COLO668 (cell line): ENCODE measurements around the gene AK4.
A peak's percentile ranks its signal among the peaks of the same experiment; 100 is the strongest.
"Not testable (repeated sequence)": the region's sequence is repeated elsewhere in the genome, so short reads cannot be mapped to it uniquely, and the experiment has no call there.

Experiments used
- DNase-seq: peaks from one replicate; lab custom pipeline; 2025; ENCODE audit not compliant: unreplicated experiment; lab: John Stamatoyannopoulos, UW

AK4 gene

DNA sequence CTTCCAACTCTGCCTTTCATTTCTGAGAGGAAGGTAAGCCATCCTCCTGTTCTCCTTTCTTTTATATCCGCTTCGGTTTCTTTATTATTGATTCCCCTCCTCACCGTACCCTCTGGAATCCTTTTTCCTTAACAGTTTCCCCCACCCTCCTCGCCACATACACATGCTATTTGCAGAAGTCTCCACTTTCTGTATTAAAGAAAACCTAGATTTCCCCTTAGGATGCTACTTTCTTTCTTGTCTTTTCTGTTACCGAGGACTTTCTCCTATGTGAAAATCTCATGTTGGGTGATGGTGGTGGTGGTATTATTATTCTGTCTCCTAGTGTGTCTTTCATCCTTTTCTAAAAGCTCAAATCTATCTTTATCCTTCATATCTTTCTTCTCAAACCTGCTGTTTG, 62.3 kb downstream of the AK4 start:
- DNase-seq: no peak

DNA sequence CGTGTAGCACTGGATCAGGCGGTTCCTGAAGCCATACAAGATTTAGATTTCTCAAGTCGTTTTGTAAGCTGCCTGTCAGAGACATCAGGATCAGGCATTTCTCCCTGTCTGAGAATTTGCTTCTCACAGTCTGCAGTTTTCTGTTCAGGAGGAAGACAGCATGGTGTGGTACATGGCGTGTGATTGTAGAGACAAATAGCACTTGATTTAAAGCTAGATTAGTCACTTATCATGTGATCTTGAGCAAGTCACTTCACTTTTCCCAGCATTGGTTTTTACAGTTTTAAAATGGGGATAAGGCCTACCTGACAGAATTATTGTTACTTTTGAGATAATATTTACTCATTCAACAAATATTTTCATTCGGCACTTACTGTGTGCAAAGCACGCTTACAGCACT, 63.3 kb downstream of the AK4 start:
- no peak for DNase-seq

DNA sequence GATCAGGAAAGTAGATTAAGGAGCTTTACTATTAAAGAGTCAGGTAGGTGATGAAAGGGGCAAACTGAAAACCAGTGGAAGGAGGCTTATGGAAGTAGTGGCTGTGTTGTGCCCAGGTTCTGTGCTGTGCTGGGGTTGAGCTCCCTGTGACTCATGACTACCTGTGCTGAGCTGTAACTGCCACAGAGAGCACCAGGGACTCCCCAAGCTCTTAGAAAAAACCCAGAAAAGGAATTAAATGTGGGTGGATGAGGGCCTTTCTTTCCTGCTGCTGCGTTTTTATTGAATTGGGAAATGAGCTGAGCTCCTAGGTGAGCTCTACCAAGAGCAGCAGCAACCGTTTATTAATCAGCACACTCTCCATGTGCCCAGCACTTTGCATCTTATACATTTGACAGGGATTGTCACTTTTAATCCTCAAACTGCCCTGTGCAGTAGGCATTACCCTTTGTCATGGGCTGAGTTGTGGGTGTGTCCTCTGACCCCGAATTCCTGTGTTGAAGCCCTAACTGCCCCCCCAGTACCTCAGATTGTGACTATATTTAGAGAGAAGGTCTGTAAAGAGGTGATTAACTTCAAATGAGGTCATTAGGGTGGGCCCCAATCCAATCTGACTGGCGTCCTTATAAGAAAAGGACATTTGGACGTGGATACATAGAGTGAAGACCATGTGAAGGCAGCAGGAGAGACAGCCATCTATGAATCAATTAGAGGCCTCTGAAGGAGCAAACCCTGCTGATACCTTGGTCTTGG, 65.4 kb downstream of the AK4 start:
- DNase-seq: no peak

DNA sequence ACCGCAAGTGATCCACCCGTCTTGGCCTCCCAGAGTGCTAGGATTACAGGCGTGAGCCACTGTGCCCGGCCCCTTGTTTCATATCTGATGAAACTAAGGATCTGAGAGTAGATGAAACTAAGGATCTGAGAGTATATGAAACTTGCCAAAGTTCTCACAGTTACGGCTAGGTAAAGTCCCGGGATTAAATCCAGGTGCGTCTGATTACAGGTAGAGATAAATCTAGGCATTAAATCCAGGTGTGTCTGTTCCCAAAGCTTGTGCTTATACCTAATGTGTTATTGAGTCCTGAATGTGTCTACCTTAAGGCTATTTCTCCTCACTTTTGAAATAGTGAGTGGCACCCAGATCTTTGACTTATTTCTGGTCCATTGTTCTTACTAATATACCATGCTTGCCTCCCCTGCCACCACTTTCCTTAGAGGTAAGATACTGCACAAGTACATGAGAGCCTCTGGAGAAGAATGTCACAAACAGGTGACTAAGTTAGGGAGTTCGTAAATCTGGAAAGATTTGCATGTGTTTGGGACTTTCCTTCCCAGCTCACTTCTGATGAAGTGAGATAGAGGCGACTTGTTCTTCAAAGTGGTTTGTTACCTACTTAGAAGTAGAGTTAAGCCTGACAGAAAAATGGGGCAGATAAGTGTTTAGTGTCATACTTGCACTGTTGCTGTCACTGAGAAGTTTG, 66.5 kb downstream of the AK4 start:
- DNase-seq: no peak

DNA sequence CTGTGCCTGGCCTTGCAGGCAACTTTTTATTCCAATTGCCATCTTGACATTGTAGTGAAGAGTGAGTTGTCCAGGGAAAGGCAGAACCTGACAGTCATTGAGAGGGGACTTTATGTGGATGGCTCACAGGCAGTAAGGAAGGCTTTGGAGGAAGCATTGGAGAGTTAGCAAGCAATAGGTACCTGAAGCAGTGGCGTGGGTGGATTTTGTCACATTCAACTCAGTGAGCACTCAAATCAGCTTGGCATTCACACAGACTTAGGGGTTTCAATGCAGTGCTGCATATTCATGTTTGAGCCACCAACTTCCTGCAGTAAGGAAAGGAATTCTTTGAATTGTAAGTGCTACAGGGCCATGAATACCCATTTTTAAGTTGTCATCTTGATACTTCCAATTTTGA, 69.0 kb downstream of the AK4 start:
- DNase-seq: no peak

DNA sequence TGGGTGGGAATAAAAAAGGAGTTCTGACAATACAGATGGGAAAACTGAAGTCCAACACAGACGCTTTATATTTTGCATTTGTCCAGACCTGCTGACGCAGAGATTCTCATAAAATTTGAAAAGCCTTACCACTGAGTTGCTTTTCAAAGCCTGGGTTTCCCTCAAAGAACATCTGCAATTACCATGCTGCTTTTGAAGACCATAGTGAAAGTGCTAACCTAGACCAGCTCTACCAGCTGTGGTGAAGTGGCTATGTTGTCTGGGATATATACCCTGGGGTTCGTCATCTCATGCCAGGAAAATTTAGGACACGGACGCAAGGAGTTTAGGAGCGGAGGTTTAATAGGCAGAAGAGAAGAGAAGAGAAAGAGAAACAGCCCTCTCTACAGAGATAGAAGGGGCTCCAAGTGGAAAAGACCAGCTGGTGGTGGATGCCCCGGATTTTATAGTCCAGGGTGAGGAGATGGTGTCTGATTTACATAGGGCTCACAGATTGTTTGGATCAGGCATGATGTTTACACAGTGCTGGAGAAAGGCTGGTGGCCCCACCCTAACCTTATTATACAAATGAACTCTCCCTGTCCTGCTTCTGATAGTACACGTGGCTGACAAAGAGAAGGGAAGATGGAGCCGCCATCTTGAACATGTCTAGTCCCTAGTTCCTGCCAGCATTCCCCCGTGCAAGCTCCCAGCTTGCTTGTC, 73.8 kb downstream of the AK4 start:
- peak; percentile 68 for DNase-seq

DNA sequence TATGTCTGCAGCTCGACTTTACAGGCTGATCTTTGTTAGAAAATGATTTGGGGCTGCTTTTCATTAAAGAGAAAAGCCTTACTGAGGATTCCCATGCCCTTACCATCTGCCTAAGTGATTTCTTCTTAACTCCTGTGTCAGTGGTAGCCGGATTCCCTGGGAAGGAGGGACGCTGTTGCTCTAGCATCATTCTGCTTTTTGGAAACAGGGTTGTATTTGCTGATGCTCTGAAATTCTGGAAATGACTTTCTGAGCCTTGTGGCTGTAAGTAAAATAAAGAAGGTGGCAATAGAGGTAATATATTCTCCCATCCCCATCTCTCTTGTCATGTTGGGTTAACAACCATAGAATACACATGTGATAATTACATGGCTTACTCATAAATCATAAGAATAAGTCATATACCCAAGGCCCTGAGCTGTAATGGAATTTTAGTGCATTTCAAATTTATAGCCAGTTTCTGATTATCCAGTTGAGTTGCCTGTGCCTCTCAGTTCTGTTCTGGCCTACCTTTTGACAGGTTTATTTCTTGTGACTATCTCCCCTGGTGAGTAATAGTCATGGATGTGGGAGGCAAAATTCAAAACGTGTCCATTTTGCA, 74.4 kb downstream of the AK4 start:
- no peak for DNase-seq

DNA sequence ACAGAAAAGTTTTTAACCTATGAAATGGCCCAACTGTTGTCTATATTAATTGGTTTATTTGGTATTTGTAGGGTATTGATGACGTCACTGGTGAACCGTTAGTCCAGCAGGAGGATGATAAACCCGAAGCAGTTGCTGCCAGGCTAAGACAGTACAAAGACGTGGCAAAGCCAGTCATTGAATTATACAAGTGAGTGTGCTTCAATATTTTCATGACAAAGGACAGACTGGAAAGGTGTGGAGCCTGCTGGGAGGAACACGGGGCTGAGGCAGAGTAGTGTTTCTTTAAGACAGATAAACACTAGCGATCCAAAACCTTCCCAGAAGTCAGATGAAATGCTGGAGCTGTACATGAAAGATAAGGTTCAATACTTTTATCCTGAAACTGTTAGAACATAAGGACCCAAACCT, 76.7 kb downstream of the AK4 start:
- DNase-seq: no peak

DNA sequence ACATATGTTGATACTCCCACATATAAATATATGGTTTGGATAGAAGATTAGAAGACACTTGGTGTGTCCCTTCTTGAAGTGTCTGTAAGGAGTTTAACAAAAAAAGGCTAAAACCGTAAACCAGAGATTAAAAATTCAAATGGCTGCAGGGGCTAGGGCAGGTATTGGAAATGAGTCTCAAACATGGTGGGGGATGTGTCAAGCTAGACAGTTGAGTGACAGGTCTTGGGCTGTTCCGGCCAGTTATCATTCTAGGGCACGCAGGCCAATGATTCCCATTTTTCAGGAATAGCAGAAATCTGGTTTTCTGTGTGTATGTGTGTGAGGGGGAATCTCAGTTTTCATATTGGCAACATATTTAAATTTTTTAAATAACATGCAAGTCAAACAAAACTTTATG, 77.2 kb downstream of the AK4 start:
- no peak for DNase-seq

DNA sequence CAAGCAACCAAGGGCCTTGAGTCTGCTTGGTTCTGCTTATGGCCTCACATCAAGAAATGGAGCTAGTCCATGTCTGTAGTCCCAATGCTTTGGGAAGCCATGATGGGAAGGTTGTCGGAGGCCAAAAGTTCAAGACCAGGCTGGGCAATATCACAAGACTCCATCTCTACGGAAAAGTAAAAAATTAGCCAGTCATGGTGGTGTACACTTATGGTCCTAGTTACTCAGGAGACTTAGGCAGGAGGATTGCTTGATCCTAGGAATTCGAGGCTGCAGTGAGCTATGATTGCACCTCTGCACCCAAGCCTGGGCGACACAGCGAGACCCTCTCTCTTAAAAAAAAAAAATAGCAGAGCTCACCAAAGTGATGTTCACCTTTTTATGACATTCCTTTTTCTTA, 81.2 kb downstream of the AK4 start:
- no peak for DNase-seq

DNA sequence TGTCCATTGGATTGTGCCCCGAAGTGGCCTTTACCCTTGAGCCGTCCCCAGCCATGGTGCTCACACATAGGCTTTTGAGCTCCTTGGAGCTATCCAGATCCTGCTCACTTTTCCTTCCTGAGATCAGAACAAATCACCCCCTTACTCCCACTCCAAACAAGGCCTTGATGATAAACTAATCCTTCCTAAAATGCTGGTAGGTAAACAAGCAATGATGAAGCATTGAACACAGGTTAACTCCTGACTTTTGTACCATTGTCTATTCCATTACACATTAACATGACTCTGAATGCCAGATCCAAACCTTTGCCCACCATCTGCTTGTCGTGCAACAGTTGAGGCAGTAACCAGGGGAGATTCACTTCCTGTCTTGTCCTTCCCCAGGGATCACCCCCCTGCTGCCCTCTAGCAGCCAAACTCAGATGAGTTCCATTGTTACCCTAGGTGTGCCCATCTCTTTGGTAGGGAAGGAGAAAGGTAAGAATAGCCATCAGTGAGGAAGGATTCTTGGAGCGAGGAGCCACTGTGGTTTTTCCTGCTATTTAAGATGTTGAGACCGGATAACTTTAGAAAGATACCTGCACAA, 81.8 kb downstream of the AK4 start:
- peak; percentile 86 for DNase-seq

DNA sequence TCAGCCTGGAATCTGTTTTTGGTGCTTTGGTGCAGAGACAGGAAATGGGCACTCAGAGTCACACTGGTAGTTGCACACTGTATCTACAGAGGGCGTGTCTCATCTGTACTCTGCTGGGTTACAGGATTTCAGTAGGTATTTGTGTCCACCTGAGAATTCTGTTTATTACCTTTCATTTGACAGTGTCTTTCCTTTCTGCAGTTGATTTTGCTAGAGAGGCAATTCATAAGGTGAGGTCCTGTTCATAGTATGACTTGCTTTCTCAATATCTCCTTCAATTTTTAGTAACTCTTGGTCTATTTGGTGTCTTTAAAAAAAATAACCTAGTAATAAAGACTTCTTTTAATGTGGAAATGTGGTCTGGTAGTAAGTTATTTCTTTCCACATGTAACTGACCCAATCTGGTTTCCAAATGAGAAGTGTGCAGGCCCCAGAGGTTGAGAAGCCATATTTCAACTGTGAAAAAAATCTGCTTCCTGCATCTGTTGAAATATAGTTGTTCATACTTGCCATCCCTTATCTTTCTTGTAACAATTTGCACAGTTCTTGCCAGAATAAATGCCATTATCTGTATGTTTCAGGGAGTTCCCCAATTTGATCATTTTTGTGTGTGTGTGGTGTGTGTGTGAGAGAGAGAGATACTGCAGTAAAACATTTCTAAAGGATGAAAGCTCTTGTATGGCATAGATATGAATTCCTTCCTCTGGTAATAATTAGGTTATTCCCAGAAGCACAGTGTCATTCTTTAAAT, 82.9 kb downstream of the AK4 start:
- peak; percentile 55 for DNase-seq

DNA sequence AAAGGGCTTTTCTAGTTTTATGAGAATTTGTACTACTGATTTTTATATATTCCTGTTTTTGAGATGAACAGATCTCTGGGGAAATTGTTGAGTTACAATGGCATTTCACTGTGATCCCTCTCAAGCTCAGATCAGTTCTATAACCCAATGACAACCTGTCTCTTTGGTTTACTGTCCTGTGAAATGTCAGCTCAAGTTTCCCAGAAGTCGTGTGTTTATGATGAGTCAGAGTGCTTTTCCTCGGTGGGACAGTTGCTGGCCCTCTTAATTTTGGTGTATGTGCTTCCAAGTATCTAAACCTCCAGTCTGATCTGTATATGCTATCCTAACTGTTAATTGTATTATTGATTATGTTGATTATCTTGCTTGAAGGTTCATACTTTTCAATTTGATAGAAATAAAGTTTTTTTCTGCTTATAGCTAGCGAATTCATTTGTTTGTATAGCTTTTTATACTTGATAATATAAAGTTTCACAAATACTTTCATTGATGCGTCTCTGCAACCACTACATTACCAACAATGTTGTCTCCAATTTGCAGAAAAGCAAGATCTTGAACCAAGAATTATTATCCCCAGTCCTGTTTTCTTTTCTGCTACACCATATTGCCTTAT, 83.8 kb downstream of the AK4 start:
- no peak for DNase-seq

DNA sequence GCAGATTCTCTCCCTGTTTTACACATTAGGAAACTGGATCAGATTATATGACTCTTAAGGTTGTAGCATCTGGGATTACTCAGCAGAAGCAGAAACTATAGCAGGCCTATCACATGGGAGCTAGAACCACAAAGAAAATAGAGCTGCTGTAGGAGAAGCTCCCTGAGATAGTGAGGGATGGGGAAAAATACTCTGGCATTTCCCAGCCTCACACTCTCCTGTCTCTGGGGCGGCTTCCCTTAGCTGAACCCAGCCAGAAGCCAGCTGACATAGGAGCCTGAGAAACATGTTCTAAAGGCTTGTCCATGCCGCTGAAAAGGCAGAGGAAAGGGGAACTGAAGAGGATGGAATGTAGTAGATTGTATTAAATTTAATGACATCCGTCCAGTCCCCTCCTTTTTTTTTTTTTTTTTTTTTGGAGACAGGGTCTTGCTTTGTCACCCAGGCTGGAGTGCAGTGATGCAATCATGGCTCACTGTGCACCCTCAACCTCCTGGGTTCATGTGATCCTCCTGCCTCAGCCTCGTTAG, 84.5 kb downstream of the AK4 start:
- no peak for DNase-seq

DNA sequence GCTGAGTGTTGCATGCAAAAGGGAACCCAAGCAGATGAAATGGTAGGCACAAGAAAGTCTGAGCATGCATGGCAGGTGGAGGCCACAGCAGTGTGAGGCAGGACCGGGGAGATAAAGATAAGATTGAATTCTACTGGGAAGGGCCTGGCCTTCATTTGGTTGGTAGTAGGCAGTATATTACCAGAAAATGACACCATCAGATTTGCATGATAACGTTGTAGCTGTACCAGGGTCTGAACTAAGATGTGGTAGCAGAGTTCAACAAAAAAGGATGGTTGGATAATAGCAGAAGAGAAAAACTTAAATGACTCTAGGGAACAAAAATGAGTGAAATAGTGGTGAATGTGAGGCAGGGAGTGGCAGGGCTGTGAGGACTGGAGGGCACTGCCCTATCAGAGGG, 85.8 kb downstream of the AK4 start:
- DNase-seq: no peak

DNA sequence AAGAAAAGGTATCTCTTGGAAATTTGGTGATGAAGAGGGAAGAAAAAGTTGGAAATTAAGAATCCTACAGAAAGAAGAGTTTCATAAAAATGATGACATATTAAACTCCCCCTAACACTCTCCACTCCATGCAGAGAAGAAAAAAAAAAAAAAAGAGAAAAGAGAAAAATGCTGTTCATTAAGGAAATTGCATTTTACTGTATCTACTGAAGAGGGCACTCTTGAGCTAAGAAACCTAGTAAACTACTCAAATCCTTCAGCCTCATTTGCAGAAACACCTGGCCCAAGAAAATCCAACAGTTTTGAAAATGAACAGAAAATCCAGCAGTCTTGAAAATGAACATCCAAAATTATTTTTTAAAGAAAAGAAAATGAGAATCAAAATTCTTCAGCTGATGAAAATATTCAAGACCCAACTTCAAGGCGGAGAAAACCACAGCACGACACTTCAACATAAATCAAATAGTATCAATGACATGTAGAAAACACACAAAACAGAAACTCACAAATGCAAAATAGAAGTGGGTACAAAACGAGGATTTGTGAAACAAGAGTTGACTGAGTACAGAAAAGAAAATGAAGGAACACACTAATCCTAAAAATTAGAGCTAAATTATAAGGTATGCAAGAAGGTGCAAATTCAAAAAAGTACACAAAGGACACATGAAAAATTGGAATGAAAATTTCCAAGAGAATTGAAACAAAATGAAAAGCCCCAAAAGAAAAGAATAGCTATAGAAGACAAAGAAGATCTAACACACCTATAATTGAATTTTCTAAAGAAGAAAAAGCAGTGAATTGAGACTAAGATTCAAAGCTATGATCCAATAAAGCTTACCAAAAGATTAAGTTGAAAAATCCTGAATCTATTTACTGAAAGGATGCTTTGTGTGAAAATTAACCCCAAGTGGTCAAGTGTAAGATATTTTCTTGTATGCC, 88.1 kb downstream of the AK4 start:
- DNase-seq: no peak

DNA sequence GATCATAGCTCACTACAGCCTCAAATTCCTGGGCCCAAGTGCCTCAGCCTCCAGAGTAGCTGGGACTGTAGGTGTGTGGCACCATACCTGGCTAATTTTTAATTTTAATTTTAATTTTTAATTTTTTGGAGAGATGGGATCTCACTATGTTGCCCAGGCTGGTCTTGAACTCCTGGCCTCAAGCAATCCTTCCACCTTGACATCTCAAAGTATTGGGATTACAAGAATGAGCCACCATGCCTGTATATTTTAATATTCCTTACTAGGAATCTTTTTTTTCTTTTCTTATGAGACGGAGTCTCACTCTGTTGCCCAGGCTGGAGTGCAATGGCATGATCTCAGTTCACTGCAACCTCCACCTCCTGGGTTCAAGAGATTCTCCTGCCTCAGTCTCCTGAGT, 89.1 kb downstream of the AK4 start:
- not testable (repeated sequence) for DNase-seq

DNA sequence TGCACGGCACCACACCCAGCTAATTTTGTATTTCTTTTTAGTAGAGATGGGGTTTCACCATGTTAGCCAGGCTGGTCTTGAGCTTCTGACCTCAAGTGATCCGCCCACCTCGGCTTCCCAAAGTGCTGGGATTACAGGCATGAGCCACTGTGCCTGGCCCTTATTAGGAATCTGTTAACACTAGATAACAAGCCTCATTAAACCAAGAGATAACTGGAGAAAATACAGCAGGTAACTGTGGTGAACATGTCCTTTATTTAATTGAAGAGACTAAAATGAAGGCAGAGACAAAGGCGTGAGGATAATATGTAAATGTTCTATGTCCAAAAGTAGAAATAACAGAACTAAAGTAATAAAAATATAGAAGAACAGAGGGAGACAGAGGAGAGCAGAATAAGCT, 89.5 kb downstream of the AK4 start:
- no peak for DNase-seq

DNA sequence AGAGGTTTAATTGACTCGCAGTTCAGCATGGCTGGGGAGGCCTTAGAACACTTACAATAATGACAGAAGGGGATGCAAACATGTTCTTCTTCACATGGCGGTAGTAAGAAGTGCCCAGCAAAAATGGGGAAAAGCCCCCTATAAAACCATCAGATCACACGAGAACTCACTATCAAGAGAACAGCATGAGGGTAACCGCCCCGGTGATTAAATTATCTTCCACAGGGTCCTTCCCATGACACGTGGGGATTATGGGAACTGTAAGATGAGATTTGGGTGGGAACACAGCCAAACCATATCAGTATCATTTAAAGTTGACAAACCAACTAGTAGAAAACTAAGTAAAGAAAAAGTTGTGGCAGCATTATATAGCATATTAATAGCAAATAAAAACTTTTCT, 90.0 kb downstream of the AK4 start:
- DNase-seq: no peak
